Putamen (tissue), 1 donor: ENCODE data around the gene TOP1.
A peak's percentile ranks its signal among the peaks of the same experiment; 100 is the strongest.

Experiments used
- DNase-seq: peaks from one replicate; pipeline ENCODE4 v3.0.0-alpha.2; 2016; ENCODE audit warnings: low spot score

Gene TOP1

GRCh38 chr20:41028359-41029149 is at the start of gene TOP1:
TSS of gene TOP1 (plus strand) at chr20:41028822. CDS start at chr20:41029068, 246 bp downstream.
- DNase-seq = peak; percentile 100

GRCh38 chr20:40979247-40979646 is 49.4 kb upstream of the TOP1 start:
- no peak for DNase-seq

- DNase-seq = no peak
Measured at GRCh38 chr20:40980106-40980827, 48.4 kb upstream of the TOP1 start.

- no peak for DNase-seq
Measured at GRCh38 chr20:40980828-40981310, 47.8 kb upstream of the TOP1 start.

- DNase-seq = no peak
Measured at GRCh38 chr20:40982415-40983145, 46.0 kb upstream of the TOP1 start.

GRCh38 chr20:40983898-40984297 is 44.7 kb upstream of the TOP1 start:
- no peak for DNase-seq

GRCh38 chr20:40984496-40984895 is 44.1 kb upstream of the TOP1 start:
- DNase-seq = no peak

- no peak for DNase-seq
Measured at GRCh38 chr20:40986774-40987173, 41.8 kb upstream of the TOP1 start.

GRCh38 chr20:40990542-40991120 is 38.0 kb upstream of the TOP1 start:
- DNase-seq = peak; percentile 74

GRCh38 chr20:40991181-40991889 is 37.3 kb upstream of the TOP1 start:
- peak; percentile 38 for DNase-seq

GRCh38 chr20:40992349-40993113 is 36.1 kb upstream of the TOP1 start:
- no peak for DNase-seq

GRCh38 chr20:40993794-40994540 is 34.7 kb upstream of the TOP1 start:
- no peak for DNase-seq

GRCh38 chr20:40996326-40996725 is 32.3 kb upstream of the TOP1 start:
- DNase-seq = no peak

GRCh38 chr20:40997116-40997515 is 31.5 kb upstream of the TOP1 start:
- no peak for DNase-seq

- DNase-seq = no peak
Measured at GRCh38 chr20:40999841-41000240, 28.8 kb upstream of the TOP1 start.

GRCh38 chr20:41000628-41001027 is 28.0 kb upstream of the TOP1 start:
- DNase-seq = no peak

GRCh38 chr20:41001497-41001896 is 27.1 kb upstream of the TOP1 start:
- no peak for DNase-seq

- DNase-seq = no peak
Measured at GRCh38 chr20:41002842-41003142, 25.8 kb upstream of the TOP1 start.

GRCh38 chr20:41003143-41003935 is 25.3 kb upstream of the TOP1 start:
- DNase-seq = no peak
